Loucy (cell line): ENCODE measurements around the gene P4HA3.

Source experiments
- EZH2phosphoT487 ChIP-seq: fragments of 200-600 bp; IDR thresholded peaks from 2 replicates; pipeline ENCODE4 v1.6.1; 2018; ENCODE audit warnings: antibody characterized with exemption, mild to moderate bottlenecking, moderate library complexity, borderline replicate concordance
- TF ChIP-seq, protein P1 (sequence below): fragments of 200-600 bp; sonication (generic); conservative IDR thresholded peaks from 2 replicates; pipeline ENCODE4 v1.5.1; 2014; ENCODE audit warnings: mild to moderate bottlenecking, antibody characterized with exemption, low read length

DNA sequence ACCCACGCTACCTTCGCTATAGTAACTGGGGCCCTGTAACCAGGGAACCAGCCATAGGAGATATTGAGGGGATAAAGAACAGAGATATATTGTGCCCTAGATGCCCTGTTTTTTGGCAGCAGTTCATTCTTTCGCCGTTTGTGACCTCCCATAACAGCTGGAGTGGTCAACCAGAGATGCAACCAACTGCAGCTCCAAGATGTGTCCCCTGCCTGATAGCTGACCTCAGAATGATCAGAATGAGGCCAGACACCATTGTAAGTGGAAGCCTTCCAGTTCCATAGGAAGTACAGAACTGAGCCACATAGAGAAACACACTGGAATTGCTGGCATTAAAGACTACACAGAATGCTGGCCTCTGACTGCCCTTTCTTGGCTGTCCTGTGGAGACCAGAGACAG is 39.2 kb downstream of the P4HA3 start:
- TF ChIP-seq, protein P1, sequence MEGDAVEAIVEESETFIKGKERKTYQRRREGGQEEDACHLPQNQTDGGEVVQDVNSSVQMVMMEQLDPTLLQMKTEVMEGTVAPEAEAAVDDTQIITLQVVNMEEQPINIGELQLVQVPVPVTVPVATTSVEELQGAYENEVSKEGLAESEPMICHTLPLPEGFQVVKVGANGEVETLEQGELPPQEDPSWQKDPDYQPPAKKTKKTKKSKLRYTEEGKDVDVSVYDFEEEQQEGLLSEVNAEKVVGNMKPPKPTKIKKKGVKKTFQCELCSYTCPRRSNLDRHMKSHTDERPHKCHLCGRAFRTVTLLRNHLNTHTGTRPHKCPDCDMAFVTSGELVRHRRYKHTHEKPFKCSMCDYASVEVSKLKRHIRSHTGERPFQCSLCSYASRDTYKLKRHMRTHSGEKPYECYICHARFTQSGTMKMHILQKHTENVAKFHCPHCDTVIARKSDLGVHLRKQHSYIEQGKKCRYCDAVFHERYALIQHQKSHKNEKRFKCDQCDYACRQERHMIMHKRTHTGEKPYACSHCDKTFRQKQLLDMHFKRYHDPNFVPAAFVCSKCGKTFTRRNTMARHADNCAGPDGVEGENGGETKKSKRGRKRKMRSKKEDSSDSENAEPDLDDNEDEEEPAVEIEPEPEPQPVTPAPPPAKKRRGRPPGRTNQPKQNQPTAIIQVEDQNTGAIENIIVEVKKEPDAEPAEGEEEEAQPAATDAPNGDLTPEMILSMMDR, result no peak
- no peak for TF ChIP-seq EZH2phosphoT487
